Fibroblast of pulmonary artery (primary cell): ENCODE results near the gene OR1B1.
A peak's percentile ranks its signal among the peaks of the same experiment; 100 is the strongest.

Source experiments
- DNase-seq: peaks from one replicate; pipeline ENCODE4 v3.0.0-alpha.2; 2010; ENCODE audit warnings: low read depth
- H3K4me3 ChIP-seq: replicated peaks from 2 replicates; pipeline ENCODE4 v1.5.1; 2011; ENCODE audit warnings: low read depth, mild to moderate bottlenecking, control low read depth, low read length, moderate library complexity
- CTCF ChIP-seq: IDR thresholded peaks from 2 replicates; pipeline ENCODE4 v1.5.1; 2011; ENCODE audit warnings: mild to moderate bottlenecking, control low read depth, low read length, inconsistent platforms; ENCODE audit errors: missing control alignments

The OR1B1 gene

GRCh38 chr9:122657527-122657926, at the start of gene OR1B1:
Gene OR1B1 (minus strand): TSS chr9:122657627.
- TF ChIP-seq CTCF = no peak
- no peak for DNase-seq
- H3K4me3 ChIP-seq = no peak within 1 kb of the TSS

- H3K4me3 ChIP-seq = no peak overlapping the region
- no peak for TF ChIP-seq CTCF
- DNase-seq = no peak
Observed at GRCh38 chr9:122695696-122696095, 38.3 kb upstream of the OR1B1 start.

- H3K4me3 ChIP-seq = no peak overlapping the region
- no peak for DNase-seq
- no peak for TF ChIP-seq CTCF
Observed at GRCh38 chr9:122684851-122685250, 27.4 kb upstream of the OR1B1 start.

- TF ChIP-seq CTCF = no peak
- H3K4me3 ChIP-seq = no peak overlapping the region
- DNase-seq = no peak
Observed at GRCh38 chr9:122672481-122672880, 15.1 kb upstream of the OR1B1 start.

- DNase-seq = no peak
- H3K4me3 ChIP-seq = no peak within 1 kb of the TSS
- TF ChIP-seq CTCF = no peak
Observed at GRCh38 chr9:122661416-122661815, 4.0 kb upstream of the OR1B1 start, which contains the start of gene OR1L1. Gene OR1L1 (plus strand): TSS chr9:122661716. CDS start chr9:122661716, 0 bp downstream.

GRCh38 chr9:122656378-122656777, 1.0 kb downstream of the OR1B1 start:
- no peak overlapping the region for H3K4me3 ChIP-seq
- DNase-seq = peak; percentile 31
- no peak for TF ChIP-seq CTCF

- TF ChIP-seq CTCF = no peak
- no peak overlapping the region for H3K4me3 ChIP-seq
- peak; percentile 10 for DNase-seq
Observed at GRCh38 chr9:122642226-122642625, 15.2 kb downstream of the OR1B1 start.
